Activated naive CD8-positive, alpha-beta T cell treated with anti-CD3 and anti-CD28 coated beads, Interleukin-2, amount 10 ng/mL, durations not matched to agents 7 days and 5 days (primary cell): ENCODE results near the gene USP48. TPM values are rescaled to one million over a fixed set of nuclear protein-coding genes. Genes with fewer than 3 reads are reported as not detected.
"Not testable (repeated sequence)": the region's sequence is repeated elsewhere in the genome, so short reads cannot be mapped to it uniquely, and the experiment has no call there.

ENCODE experiments used
- ATAC-seq: fragments of 150-1000 bp; cut with Tn5 transposase; one replicate; pipeline ENCODE4 v1.10.0; 2021; ENCODE audit warnings: low read depth, moderate library complexity
- POLR2A ChIA-PET: fragments of 350-600 bp; sonication (Branson Sonifier 250); formaldehyde crosslinking; loops from one replicate; lab custom pipeline; 2021; ENCODE audit warnings: antibody characterized with exemption; lab: Charles Lee
- DNase-seq: peaks from one replicate; pipeline ENCODE4 v3.0.0; 2021
- H3K27ac Mint-ChIP-seq: one replicate; pipeline ENCODE4 v1.8.0; 2022; ENCODE audit warnings: mild to moderate bottlenecking, mixed read lengths
- H3K27me3 Mint-ChIP-seq: one replicate; pipeline ENCODE4 v1.8.0; 2022; ENCODE audit warnings: mild to moderate bottlenecking, moderate library complexity, mixed read lengths
- H3K36me3 Mint-ChIP-seq: one replicate; pipeline ENCODE4 v1.8.0; 2021; ENCODE audit warnings: mild to moderate bottlenecking, mixed read lengths
- H3K4me1 Mint-ChIP-seq: one replicate; pipeline ENCODE4 v1.8.0; 2021; ENCODE audit warnings: mixed read lengths
- H3K4me3 Mint-ChIP-seq: one replicate; pipeline ENCODE4 v1.8.0; 2022; ENCODE audit warnings: mild to moderate bottlenecking, moderate library complexity, mixed read lengths
- H3K9me3 Mint-ChIP-seq: one replicate; pipeline ENCODE4 v1.8.0; 2021; ENCODE audit warnings: mixed read lengths
- total RNA-seq, 2 experiments: library from RNA; stranded (reverse); gene quantifications; one replicate each; pipeline ENCODE4 v1.2.3, GENCODE V29; 2021

USP48 gene
- total RNA-seq, 2 experiments from 2014 or later = 79.6 to 85.2 TPM

- ATAC-seq = no peak
- Mint-ChIP-seq H3K36me3 (peaks cover 20% of the 10 kb centered on the region), H3K4me3 (no peak overlapping the region), H3K4me1 (peaks cover 2% of the 10 kb centered on the region), H3K9me3 (no peaks in the 10 kb centered on the region), H3K27ac (no peak overlapping the region), H3K27me3 (no peaks in the 10 kb centered on the region)
- POLR2A ChIA-PET = no interaction called here
- no peak for DNase-seq
Measured at GRCh38 chr1:21680381-21680780, 102.6 kb downstream of the USP48 start.

GRCh38 chr1:21677168-21677567, 105.8 kb downstream of the USP48 start:
- no peak for ATAC-seq
- H3K27ac Mint-ChIP-seq = no peak overlapping the region
- H3K4me3 Mint-ChIP-seq = no peak overlapping the region
- POLR2A ChIA-PET = no interaction called here
- no peaks in the 10 kb centered on the region for H3K27me3 Mint-ChIP-seq
- H3K4me1 Mint-ChIP-seq = no peaks in the 10 kb centered on the region
- H3K36me3 Mint-ChIP-seq = peaks cover 7% of the 10 kb centered on the region
- H3K9me3 Mint-ChIP-seq = no peaks in the 10 kb centered on the region
- DNase-seq = no peak

- no peak for DNase-seq
- H3K9me3 Mint-ChIP-seq = no peaks in the 10 kb centered on the region
- H3K36me3 Mint-ChIP-seq = peaks cover 6% of the 10 kb centered on the region
- H3K27me3 Mint-ChIP-seq = peaks cover 8% of the 10 kb centered on the region
- POLR2A ChIA-PET = no interaction called here
- no peaks in the 10 kb centered on the region for H3K4me1 Mint-ChIP-seq
- H3K27ac Mint-ChIP-seq = no peak overlapping the region
- no peak overlapping the region for H3K4me3 Mint-ChIP-seq
- no peak for ATAC-seq
Measured at GRCh38 chr1:21674957-21675356, 108.0 kb downstream of the USP48 start.

- H3K4me1 Mint-ChIP-seq, DNase-seq, H3K36me3 Mint-ChIP-seq, H3K27ac Mint-ChIP-seq, POLR2A ChIA-PET, H3K4me3 Mint-ChIP-seq, ATAC-seq, H3K9me3 Mint-ChIP-seq, H3K27me3 Mint-ChIP-seq: not testable (repeated sequence)
Measured at GRCh38 chr1:21673853-21674252, 109.1 kb downstream of the USP48 start.

- H3K27me3 Mint-ChIP-seq = peaks cover 13% of the 10 kb centered on the region
Measured at GRCh38 chr1:21673277-21673780, 109.6 kb downstream of the USP48 start.

GRCh38 chr1:21672478-21673276, 110.3 kb downstream of the USP48 start:
- no peak overlapping the region for H3K27ac Mint-ChIP-seq
- H3K4me1 Mint-ChIP-seq = peaks cover 6% of the 10 kb centered on the region
- no peak for ATAC-seq
- no peak for DNase-seq
- H3K27me3 Mint-ChIP-seq = peaks cover 19% of the 10 kb centered on the region
- no peaks in the 10 kb centered on the region for H3K9me3 Mint-ChIP-seq
- H3K36me3 Mint-ChIP-seq = no peaks in the 10 kb centered on the region
- H3K4me3 Mint-ChIP-seq = no peak overlapping the region
- POLR2A ChIA-PET = no interaction called here

More at GRCh38 chr1:21673277-21673780, 109.6 kb downstream of the USP48 start:
- Mint-ChIP-seq H3K27ac (no peak overlapping the region), H3K36me3 (peaks cover 1% of the 10 kb centered on the region), H3K4me1 (peaks cover 2% of the 10 kb centered on the region), H3K4me3 (no peak overlapping the region), H3K9me3 (no peaks in the 10 kb centered on the region)
- POLR2A ChIA-PET = no interaction called here
- ATAC-seq (no peak), DNase-seq (no peak)

- no peak overlapping the region for H3K27ac Mint-ChIP-seq
- peaks cover 22% of the 10 kb centered on the region for H3K27me3 Mint-ChIP-seq
- DNase-seq = no peak
- no peak overlapping the region for H3K4me3 Mint-ChIP-seq
- peaks cover 6% of the 10 kb centered on the region for H3K4me1 Mint-ChIP-seq
- H3K36me3 Mint-ChIP-seq = no peaks in the 10 kb centered on the region
- POLR2A ChIA-PET = interaction anchor here (0.6 kb wide), 1 partner anchor 810 kb away, joined by 7 read pairs; no protein-coding TSS in a partner anchor
- no peak for ATAC-seq
- H3K9me3 Mint-ChIP-seq = no peaks in the 10 kb centered on the region
Measured at GRCh38 chr1:21671915-21672314, 111.0 kb downstream of the USP48 start.

GRCh38 chr1:21670956-21671902, 111.7 kb downstream of the USP48 start:
- POLR2A ChIA-PET = interaction anchor here (0.6 kb wide), 1 partner anchor 811 kb away, joined by 7 read pairs; no protein-coding TSS in a partner anchor
- Mint-ChIP-seq H3K4me3 (no peak overlapping the region), H3K9me3 (no peaks in the 10 kb centered on the region), H3K4me1 (peaks cover 8% of the 10 kb centered on the region), H3K27ac (no peak overlapping the region), H3K27me3 (peaks cover 24% of the 10 kb centered on the region), H3K36me3 (no peaks in the 10 kb centered on the region)
- no peak for ATAC-seq
- no peak for DNase-seq

- Mint-ChIP-seq H3K27me3 (peaks cover 25% of the 10 kb centered on the region), H3K4me1 (peaks cover 11% of the 10 kb centered on the region), H3K27ac (no peak overlapping the region), H3K36me3 (no peaks in the 10 kb centered on the region), H3K4me3 (no peak overlapping the region), H3K9me3 (no peaks in the 10 kb centered on the region)
- no peak for DNase-seq
- ATAC-seq = no peak
- POLR2A ChIA-PET = no interaction called here
Measured at GRCh38 chr1:21670059-21670881, 112.7 kb downstream of the USP48 start.

- Mint-ChIP-seq H3K36me3 (no peaks in the 10 kb centered on the region), H3K4me1 (peaks cover 11% of the 10 kb centered on the region), H3K27ac (no peak within 1 kb of the TSS), H3K9me3 (no peaks in the 10 kb centered on the region), H3K27me3 (peaks cover 25% of the 10 kb centered on the region), H3K4me3 (peak within 1 kb of the TSS; percentile 62)
- DNase-seq (peak; percentile 62), ATAC-seq (peak; percentile 62)
- POLR2A ChIA-PET = interaction anchor here (0.5 to 0.6 kb wide), 2 partner anchors 107 to 392 kb away, joined by 3 to 5 read pairs; no protein-coding TSS in a partner anchor
Measured at GRCh38 chr1:21669258-21670058, 113.5 kb downstream of the USP48 start, which contains the start of gene RAP1GAP. Gene RAP1GAP (minus strand): TSS chr1:21669357. CDS start chr1:21620032, 49,325 bp downstream.

- Mint-ChIP-seq H3K4me1 (peaks cover 11% of the 10 kb centered on the region), H3K27ac (no peak overlapping the region), H3K9me3 (no peaks in the 10 kb centered on the region), H3K27me3 (peaks cover 30% of the 10 kb centered on the region), H3K4me3 (no peak overlapping the region), H3K36me3 (no peaks in the 10 kb centered on the region)
- no peak for DNase-seq
- POLR2A ChIA-PET = interaction anchor here (0.5 to 0.6 kb wide), 2 partner anchors 108 to 392 kb away, joined by 3 to 5 read pairs; no protein-coding TSS in a partner anchor
- ATAC-seq = no peak
Measured at GRCh38 chr1:21668951-21669257, 114.0 kb downstream of the USP48 start.
